Breast epithelium (tissue), 3 donors: ENCODE measurements around the gene GRIA3.

ENCODE experiments used
- CTCF ChIP-seq, 3 donors: fragments of 450-650 bp; IDR thresholded peaks; one replicate each; pipeline ENCODE4 v1.5.1; 2016 to 2017; ENCODE audit warnings: antibody characterized with exemption in 3 of 3, mild to moderate bottlenecking in 3 of 3, moderate library complexity in 3 of 3
- POLR2A ChIP-seq: fragments of 450-650 bp; IDR thresholded peaks from one replicate; pipeline ENCODE4 v1.6.1; 2016; ENCODE audit warnings: antibody characterized with exemption, mild to moderate bottlenecking, moderate library complexity

DNA sequence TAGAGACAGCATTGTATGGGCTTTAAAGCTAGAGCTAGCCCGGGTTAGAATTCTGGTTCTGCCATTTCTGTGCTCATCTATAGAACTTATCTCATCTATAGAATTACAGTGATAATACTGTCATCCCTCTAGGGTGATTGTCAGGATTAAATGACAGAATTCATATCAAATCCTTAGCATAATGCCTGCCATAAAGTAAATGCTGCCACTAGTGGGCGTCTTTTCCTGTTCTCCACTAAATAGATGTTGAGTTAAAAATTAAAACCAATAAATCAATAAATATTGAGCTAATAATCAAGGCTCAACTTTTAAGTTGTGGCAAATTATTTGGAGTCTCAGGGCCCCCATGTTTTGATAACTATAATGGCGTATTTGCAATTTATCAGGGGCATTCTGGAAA is 19.7 kb downstream of the GRIA3 start:
- TF ChIP-seq POLR2A (no peak), CTCF (IDR thresholded peaks at IDR 0.05) (no peak)
